ENCODE measurements around the gene VARS2. TPM values are rescaled to one million over a fixed set of nuclear protein-coding genes. Genes with fewer than 3 reads are reported as not detected.
"Not testable (repeated sequence)": the region's sequence is repeated elsewhere in the genome, so short reads cannot be mapped to it uniquely, and the experiment has no call there.

VARS2 gene
- total RNA-seq, 2 experiments from 2014 or later = 33.6 to 37.0 TPM

GRCh38 chr6:30910473-30910872 is 3.6 kb upstream of the VARS2 start:
- POLR2A ChIA-PET, H3K27ac Mint-ChIP-seq, H3K4me3 Mint-ChIP-seq, DNase-seq, H3K27me3 Mint-ChIP-seq, H3K9me3 Mint-ChIP-seq: not testable (repeated sequence)
- Mint-ChIP-seq H3K4me1 (peaks cover 43% of the 10 kb centered on the region), H3K36me3 (ENCODE audit: low read depth) (peaks cover 21% of the 10 kb centered on the region)
- CTCF ChIA-PET = interaction anchor here (0.9 to 1.0 kb wide), 2 partner anchors 169 to 368 kb away, joined by 3 read pairs; no protein-coding TSS in a partner anchor

GRCh38 chr6:30912746-30913520 is 1.1 kb upstream of the VARS2 start:
- CTCF ChIA-PET = interaction anchor here (0.7 to 4.6 kb wide), 15 partner anchors 8 to 189 kb away, joined by 3 to 70 read pairs (median 6); no protein-coding TSS in a partner anchor
- H3K36me3 Mint-ChIP-seq (ENCODE audit: low read depth) = peaks cover 28% of the 10 kb centered on the region
- no peak overlapping the region for H3K27ac Mint-ChIP-seq
- DNase-seq = no peak
- no peaks in the 10 kb centered on the region for H3K27me3 Mint-ChIP-seq
- peak overlapping the region; percentile 87 for H3K4me3 Mint-ChIP-seq
- POLR2A ChIA-PET = interaction anchor here (0.6 to 2.2 kb wide), 6 partner anchors 17 to 191 kb away, joined by 3 to 10 read pairs (median 4); no protein-coding TSS in a partner anchor
- H3K9me3 Mint-ChIP-seq = no peaks in the 10 kb centered on the region
- peaks cover 42% of the 10 kb centered on the region for H3K4me1 Mint-ChIP-seq

GRCh38 chr6:30913721-30914075 is 340 bp upstream of the VARS2 start:
- peaks cover 28% of the 10 kb centered on the region for H3K36me3 Mint-ChIP-seq (ENCODE audit: low read depth)
- CTCF ChIA-PET = interaction anchor here (0.6 to 4.6 kb wide), 22 partner anchors 9 to 296 kb away, joined by 3 to 70 read pairs (median 4); partner anchors contain the start of genes MRPS18B and PPP1R10
- peak overlapping the region; percentile 67 for H3K27ac Mint-ChIP-seq

GRCh38 chr6:30914854-30915590 is 984 bp downstream of the VARS2 start:
- peaks cover 26% of the 10 kb centered on the region for H3K4me1 Mint-ChIP-seq
- H3K27ac Mint-ChIP-seq = peak overlapping the region; percentile 83
- POLR2A ChIA-PET = interaction anchor here (0.9 to 2.2 kb wide), 7 partner anchors 25 to 580 kb away, joined by 3 to 10 read pairs (median 3); partner anchors contain the start of gene MRPS18B
- no peak for DNase-seq
- no peaks in the 10 kb centered on the region for H3K27me3 Mint-ChIP-seq
- CTCF ChIA-PET = interaction anchor here (0.8 to 4.6 kb wide), 20 partner anchors 8 to 233 kb away, joined by 3 to 70 read pairs (median 4); no protein-coding TSS in a partner anchor
- peak overlapping the region; percentile 87 for H3K4me3 Mint-ChIP-seq
- H3K9me3 Mint-ChIP-seq = no peaks in the 10 kb centered on the region
- H3K36me3 Mint-ChIP-seq (ENCODE audit: low read depth) = peaks cover 31% of the 10 kb centered on the region

More at GRCh38 chr6:30913721-30914075, 340 bp upstream of the VARS2 start:
- Mint-ChIP-seq H3K4me1 (peaks cover 34% of the 10 kb centered on the region), H3K4me3 (peak overlapping the region; percentile 87), H3K27me3 (no peaks in the 10 kb centered on the region), H3K9me3 (no peaks in the 10 kb centered on the region)
- POLR2A ChIA-PET = interaction anchor here (0.6 to 2.2 kb wide), 14 partner anchors 8 to 549 kb away, joined by 3 to 10 read pairs (median 4); partner anchors contain the start of gene FLOT1
- DNase-seq = no peak

GRCh38 chr6:30915591-30915946 is 1.5 kb downstream of the VARS2 start:
- Mint-ChIP-seq H3K4me1 (peaks cover 26% of the 10 kb centered on the region), H3K36me3 (ENCODE audit: low read depth) (peaks cover 35% of the 10 kb centered on the region), H3K27me3 (no peaks in the 10 kb centered on the region), H3K9me3 (no peaks in the 10 kb centered on the region), H3K4me3 (peak overlapping the region; percentile 87), H3K27ac (peak overlapping the region; percentile 27)
- DNase-seq = no peak
- ChIA-PET CTCF (interaction anchor here (0.6 to 4.6 kb wide), 21 partner anchors 9 to 233 kb away, joined by 3 to 70 read pairs (median 4); no protein-coding TSS in a partner anchor), POLR2A (interaction anchor here (0.9 to 1.6 kb wide), 3 partner anchors 25 to 175 kb away, joined by 3 to 4 read pairs (median 3); no protein-coding TSS in a partner anchor)

GRCh38 chr6:30917041-30917440 is 3.0 kb downstream of the VARS2 start:
- CTCF ChIA-PET = interaction anchor here (2.0 to 4.5 kb wide), 2 partner anchors 162 to 170 kb away, joined by 10 to 70 read pairs; no protein-coding TSS in a partner anchor
- DNase-seq = no peak
- Mint-ChIP-seq H3K36me3 (ENCODE audit: low read depth) (peaks cover 28% of the 10 kb centered on the region), H3K4me1 (peaks cover 26% of the 10 kb centered on the region), H3K27me3 (no peaks in the 10 kb centered on the region), H3K4me3 (no peak overlapping the region), H3K27ac (no peak overlapping the region), H3K9me3 (no peaks in the 10 kb centered on the region)
- POLR2A ChIA-PET = interaction anchor here (0.6 kb wide), 2 partner anchors 26 to 318 kb away, joined by 3 read pairs; no protein-coding TSS in a partner anchor

- POLR2A ChIA-PET = interaction anchor here (0.6 kb wide), 2 partner anchors 25 to 318 kb away, joined by 3 read pairs; no protein-coding TSS in a partner anchor
- Mint-ChIP-seq H3K27ac (no peak overlapping the region), H3K4me3 (no peak overlapping the region), H3K9me3 (no peaks in the 10 kb centered on the region), H3K4me1 (peaks cover 24% of the 10 kb centered on the region), H3K27me3 (no peaks in the 10 kb centered on the region), H3K36me3 (ENCODE audit: low read depth) (peaks cover 28% of the 10 kb centered on the region)
- no peak for DNase-seq
- CTCF ChIA-PET = interaction anchor here (2.0 to 4.5 kb wide), 2 partner anchors 161 to 170 kb away, joined by 10 to 70 read pairs; no protein-coding TSS in a partner anchor
These were observed 3.4 kb downstream of the VARS2 start for GRCh38 chr6:30917487-30917886.

GRCh38 chr6:30918670-30919069 is 4.6 kb downstream of the VARS2 start:
- Mint-ChIP-seq H3K9me3 (no peaks in the 10 kb centered on the region), H3K4me3 (no peak overlapping the region), H3K4me1 (peaks cover 16% of the 10 kb centered on the region), H3K36me3 (ENCODE audit: low read depth) (peaks cover 25% of the 10 kb centered on the region), H3K27me3 (no peaks in the 10 kb centered on the region), H3K27ac (peak overlapping the region; percentile 18)
- ChIA-PET POLR2A (interaction anchor here (0.7 to 1.7 kb wide), 2 partner anchors 11 to 161 kb away, joined by 3 to 7 read pairs; partner anchors contain the start of gene GTF2H4), CTCF (interaction anchor here (1.1 to 2.0 kb wide), 2 partner anchors 161 to 169 kb away, joined by 4 to 10 read pairs; no protein-coding TSS in a partner anchor)
- no peak for DNase-seq

GRCh38 chr6:30922447-30922852 is 8.4 kb downstream of the VARS2 start:
- Mint-ChIP-seq H3K4me3 (no peak overlapping the region), H3K9me3 (no peaks in the 10 kb centered on the region), H3K27ac (no peak overlapping the region), H3K36me3 (ENCODE audit: low read depth) (peaks cover 32% of the 10 kb centered on the region), H3K27me3 (no peaks in the 10 kb centered on the region), H3K4me1 (no peaks in the 10 kb centered on the region)
- DNase-seq = no peak
- ChIA-PET CTCF (no interaction called here), POLR2A (no interaction called here)

- H3K27me3 Mint-ChIP-seq, POLR2A ChIA-PET, H3K4me1 Mint-ChIP-seq, H3K27ac Mint-ChIP-seq, H3K4me3 Mint-ChIP-seq, H3K9me3 Mint-ChIP-seq, DNase-seq: not testable (repeated sequence)
- CTCF ChIA-PET = interaction anchor here (1.8 kb wide), 1 partner anchor 8 kb away, joined by 5 read pairs; no protein-coding TSS in a partner anchor
- peaks cover 44% of the 10 kb centered on the region for H3K36me3 Mint-ChIP-seq (ENCODE audit: low read depth)
These were observed 10.1 kb downstream of the VARS2 start for GRCh38 chr6:30924040-30924627.

GRCh38 chr6:30926644-30927043 is 12.6 kb downstream of the VARS2 start:
- H3K36me3 Mint-ChIP-seq (ENCODE audit: low read depth) = peaks cover 32% of the 10 kb centered on the region
- DNase-seq = no peak
- no peaks in the 10 kb centered on the region for H3K4me1 Mint-ChIP-seq
- ChIA-PET POLR2A (interaction anchor here (0.5 to 0.7 kb wide), 2 partner anchors 13 to 37 kb away, joined by 3 to 4 read pairs; partner anchors contain the start of gene VARS2), CTCF (interaction anchor here (1.4 kb wide), 1 partner anchor 11 kb away, joined by 3 read pairs; no protein-coding TSS in a partner anchor)
- no peak overlapping the region for H3K4me3 Mint-ChIP-seq
- H3K9me3 Mint-ChIP-seq = peaks cover 3% of the 10 kb centered on the region
- H3K27ac Mint-ChIP-seq = no peak overlapping the region
- H3K27me3 Mint-ChIP-seq = no peaks in the 10 kb centered on the region

- H3K36me3 Mint-ChIP-seq (ENCODE audit: low read depth) = peaks cover 31% of the 10 kb centered on the region
- H3K4me1 Mint-ChIP-seq, H3K4me3 Mint-ChIP-seq, H3K9me3 Mint-ChIP-seq, H3K27ac Mint-ChIP-seq, DNase-seq, H3K27me3 Mint-ChIP-seq: not testable (repeated sequence)
- CTCF ChIA-PET = interaction anchor here (1.4 kb wide), 1 partner anchor 12 kb away, joined by 3 read pairs; no protein-coding TSS in a partner anchor
- POLR2A ChIA-PET = interaction anchor here (0.7 kb wide), 1 partner anchor 13 kb away, joined by 3 read pairs; the partner anchor contains the start of gene VARS2
These were observed 13.0 kb downstream of the VARS2 start for GRCh38 chr6:30927080-30927479.
